Karpas-422 (cell line): ENCODE data around the gene SLC25A19. TPM values are rescaled to one million over a fixed set of nuclear protein-coding genes. Genes with fewer than 3 reads are reported as not detected.
A peak's percentile ranks its signal among the peaks of the same experiment; 100 is the strongest.

Source experiments
- DNase-seq: peaks from one replicate; pipeline ENCODE4 v3.0.0-alpha.2; 2015
- H2AFZ ChIP-seq: fragments of 200-600 bp; sonication (generic); 2 replicates; pipeline ENCODE4 v1.6.1; 2014; ENCODE audit warnings: antibody characterized with exemption, low read length, mixed read lengths
- H3K27ac ChIP-seq: fragments of 200-600 bp; sonication (generic); 2 replicates; pipeline ENCODE4 v1.5.1; 2014; ENCODE audit warnings: mild to moderate bottlenecking, low read length, moderate library complexity
- H3K27me3 ChIP-seq: fragments of 200-600 bp; sonication (generic); 2 replicates; pipeline ENCODE4 v1.6.1; 2014; ENCODE audit warnings: low read length, mixed read lengths
- H3K36me3 ChIP-seq: fragments of 200-600 bp; sonication (generic); 2 replicates; pipeline ENCODE4 v1.6.1; 2014; ENCODE audit warnings: low read length, mixed read lengths; ENCODE audit not compliant: insufficient read depth
- H3K4me1 ChIP-seq: fragments of 200-600 bp; sonication (generic); 2 replicates; pipeline ENCODE4 v1.6.1; 2014; ENCODE audit warnings: mild to moderate bottlenecking, low read length, mixed read lengths
- H3K4me2 ChIP-seq: fragments of 200-600 bp; sonication (generic); 2 replicates; pipeline ENCODE4 v1.6.1; 2014; ENCODE audit warnings: low read length, low read depth, mild to moderate bottlenecking; ENCODE audit not compliant: poor library complexity, severe bottlenecking
- H3K4me3 ChIP-seq: fragments of 200-600 bp; sonication (generic); 2 replicates; pipeline ENCODE4 v1.5.1; 2014; ENCODE audit warnings: mild to moderate bottlenecking, antibody characterized with exemption, low read length, mixed read lengths
- H3K79me2 ChIP-seq: fragments of 200-600 bp; sonication (generic); 2 replicates; pipeline ENCODE4 v1.6.1; 2014; ENCODE audit warnings: mild to moderate bottlenecking, low read length, mixed read lengths
- H3K9ac ChIP-seq: fragments of 200-600 bp; sonication (generic); 2 replicates; pipeline ENCODE4 v1.6.0; 2014; ENCODE audit warnings: low read length
- H3K9me2 ChIP-seq: fragments of 200-600 bp; sonication (generic), shearing (Covaris generic); replicated peaks from 2 replicates; pipeline ENCODE4 v1.6.0; 2014; ENCODE audit warnings: mild to moderate bottlenecking, low read length, moderate library complexity; ENCODE audit not compliant: insufficient read depth
- H3K9me3 ChIP-seq: fragments of 300-700, 200-600 bp; sonication (generic); 2 replicates; pipeline ENCODE4 v1.6.1; 2014; ENCODE audit warnings: low read length, mixed read lengths
- H4K20me1 ChIP-seq: fragments of 200-600 bp; sonication (generic); 2 replicates; pipeline ENCODE4 v1.6.1; 2014; ENCODE audit warnings: mild to moderate bottlenecking, antibody characterized with exemption, low read length, low read depth; ENCODE audit not compliant: insufficient read depth
- total RNA-seq: library from RNA; depleted of rRNA; stranded (reverse); fragments of >200 nt; shearing (Covaris generic); gene quantifications from 2 replicates; pipeline ENCODE4 v1.2.3, GENCODE V29; 2014; ENCODE audit warnings: low replicate concordance

The SLC25A19 gene
- total RNA-seq, 1 experiment from 2014 or later = 36.5 TPM

GRCh38 chr17:75239778-75240393 lies 49.3 kb downstream of the SLC25A19 start:
- no peak overlapping the region for H2AFZ ChIP-seq
- H3K4me2 ChIP-seq = no peak overlapping the region
- no peaks in the 10 kb centered on the region for H3K9me2 ChIP-seq
- no peak overlapping the region for H3K9ac ChIP-seq
- no peaks in the 10 kb centered on the region for H3K27me3 ChIP-seq
- 0 out of 2 replicates have a peak, but pooled peaks cover 5% of the 10 kb centered on the region for H3K79me2 ChIP-seq
- H3K4me3 ChIP-seq = no peak overlapping the region
- peaks cover 41% of the 10 kb centered on the region for H3K4me1 ChIP-seq
- no peak overlapping the region for H3K27ac ChIP-seq
- peaks cover 5% of the 10 kb centered on the region; the same call in 1 of the 2 replicates for H4K20me1 ChIP-seq
- no peaks in the 10 kb centered on the region for H3K9me3 ChIP-seq
- DNase-seq = no peak
- H3K36me3 ChIP-seq = peaks cover 47% of the 10 kb centered on the region; the same call in 1 of the 2 replicates

DNA sequence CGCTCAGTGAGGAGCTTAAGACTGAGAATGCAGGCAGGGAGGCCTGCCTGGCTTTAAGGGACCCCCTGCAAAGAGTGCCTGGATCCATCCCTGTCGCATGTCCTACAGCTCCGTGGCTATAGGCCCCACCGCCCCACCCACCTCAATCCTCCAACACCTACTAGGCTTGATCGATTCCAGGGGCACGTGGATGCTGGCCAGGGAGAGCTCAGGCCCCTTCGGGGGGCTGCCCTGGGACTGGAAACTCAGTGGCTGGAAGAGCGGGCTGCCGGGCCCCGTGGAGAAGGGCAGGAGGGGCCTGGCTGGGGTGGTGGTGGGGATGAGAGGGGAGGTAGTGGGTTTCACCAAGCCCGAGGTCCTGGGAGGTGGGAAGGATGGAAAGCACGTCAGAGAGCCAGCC lies 50.0 kb downstream of the SLC25A19 start:
- DNase-seq = no peak
- H3K9me2 ChIP-seq = no peaks in the 10 kb centered on the region
- no peak overlapping the region for H3K4me2 ChIP-seq
- no peak overlapping the region for H3K4me3 ChIP-seq
- H2AFZ ChIP-seq = no peak overlapping the region
- no peak overlapping the region for H3K27ac ChIP-seq
- no peaks in the 10 kb centered on the region for H3K27me3 ChIP-seq
- peaks cover 5% of the 10 kb centered on the region; the same call in 1 of the 2 replicates for H4K20me1 ChIP-seq
- 0 out of 2 replicates have a peak, but pooled peaks cover 5% of the 10 kb centered on the region for H3K79me2 ChIP-seq
- peaks cover 53% of the 10 kb centered on the region; the same call in 1 of the 2 replicates for H3K36me3 ChIP-seq
- H3K9ac ChIP-seq = no peak overlapping the region
- no peaks in the 10 kb centered on the region for H3K9me3 ChIP-seq
- peaks cover 34% of the 10 kb centered on the region for H3K4me1 ChIP-seq

DNA sequence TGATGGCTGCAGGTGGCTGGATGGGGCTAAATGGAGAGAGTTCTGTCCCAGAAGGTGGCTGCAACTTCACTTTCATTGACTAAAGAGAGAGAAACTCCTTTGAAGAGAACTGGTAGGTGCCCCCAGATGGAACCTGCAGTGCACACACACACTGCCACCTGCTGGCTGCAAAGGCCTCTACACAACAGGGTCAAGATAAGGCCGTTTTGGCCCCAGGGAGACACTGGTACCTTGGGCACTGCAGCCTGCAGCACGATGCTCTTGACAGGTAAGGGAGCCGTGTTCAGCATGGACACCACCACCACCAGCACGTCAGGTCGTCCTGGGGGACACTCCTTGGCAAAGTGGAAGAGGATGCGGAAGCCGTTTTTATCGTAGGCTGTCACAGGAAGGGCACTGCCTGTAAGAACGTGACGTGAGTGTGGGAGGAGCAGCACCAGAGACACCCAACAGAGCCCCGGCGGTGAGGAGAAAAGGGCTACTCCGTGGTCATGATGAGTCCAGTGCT lies 50.5 kb downstream of the SLC25A19 start:
- H3K36me3 ChIP-seq = peaks cover 52% of the 10 kb centered on the region; the same call in 1 of the 2 replicates
- no peak overlapping the region for H3K4me2 ChIP-seq
- H3K9me3 ChIP-seq = no peaks in the 10 kb centered on the region
- H3K27ac ChIP-seq = no peak overlapping the region
- no peak overlapping the region for H3K4me3 ChIP-seq
- no peaks in the 10 kb centered on the region for H3K9me2 ChIP-seq
- H2AFZ ChIP-seq = no peak overlapping the region
- peak; percentile 89 for DNase-seq
- H3K79me2 ChIP-seq = 0 out of 2 replicates have a peak, but pooled peaks cover 5% of the 10 kb centered on the region
- peaks cover 30% of the 10 kb centered on the region for H3K4me1 ChIP-seq
- H3K27me3 ChIP-seq = no peaks in the 10 kb centered on the region
- H4K20me1 ChIP-seq = peaks cover 5% of the 10 kb centered on the region; the same call in 1 of the 2 replicates
- no peak overlapping the region for H3K9ac ChIP-seq

- no peak for DNase-seq
- Histone ChIP-seq H3K4me3 (no peak overlapping the region), H3K9ac (no peak overlapping the region), H3K79me2 (0 out of 2 replicates have a peak, but pooled peaks cover 5% of the 10 kb centered on the region), H3K4me2 (no peak overlapping the region), H4K20me1 (peaks cover 5% of the 10 kb centered on the region; the same call in 1 of the 2 replicates), H3K9me2 (no peaks in the 10 kb centered on the region), H3K27ac (no peak overlapping the region), H3K27me3 (no peaks in the 10 kb centered on the region), H3K9me3 (no peaks in the 10 kb centered on the region), H2AFZ (no peak overlapping the region), H3K36me3 (peaks cover 46% of the 10 kb centered on the region), H3K4me1 (peaks cover 23% of the 10 kb centered on the region)
These were observed 51.1 kb downstream of the SLC25A19 start for GRCh38 chr17:75238020-75238580.

GRCh38 chr17:75237100-75238014 lies 51.9 kb downstream of the SLC25A19 start:
- Histone ChIP-seq H3K9me2 (no peaks in the 10 kb centered on the region), H4K20me1 (peaks cover 5% of the 10 kb centered on the region; the same call in 1 of the 2 replicates), H3K4me1 (peaks cover 16% of the 10 kb centered on the region), H3K27me3 (no peaks in the 10 kb centered on the region), H3K4me3 (no peak overlapping the region), H3K9me3 (no peaks in the 10 kb centered on the region), H3K79me2 (0 out of 2 replicates have a peak, but pooled peaks cover 5% of the 10 kb centered on the region), H2AFZ (no peak overlapping the region), H3K4me2 (no peak overlapping the region), H3K27ac (no peak overlapping the region), H3K9ac (no peak overlapping the region), H3K36me3 (peaks cover 52% of the 10 kb centered on the region)
- no peak for DNase-seq

DNA sequence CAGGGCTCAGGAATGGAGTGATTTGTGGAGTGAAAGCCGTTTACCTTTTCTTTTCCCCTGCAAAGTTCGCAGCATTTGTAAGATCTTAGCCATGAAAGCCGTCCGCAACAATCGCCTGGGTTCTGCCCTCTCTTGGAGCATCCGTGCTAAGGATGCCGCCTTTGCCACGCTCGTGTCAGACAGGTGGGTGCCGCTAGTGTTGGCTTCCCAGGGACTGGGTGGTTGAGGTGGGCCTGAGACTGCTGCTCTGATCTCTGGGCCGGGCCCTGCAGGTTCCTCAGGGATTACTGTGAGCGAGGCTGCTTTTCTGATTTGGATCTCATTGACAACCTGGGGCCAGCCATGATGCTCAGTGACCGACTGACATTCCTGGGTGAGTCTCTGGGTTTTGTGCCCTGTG lies 56.4 kb downstream of the SLC25A19 start:
- Histone ChIP-seq H3K9me2 (no peaks in the 10 kb centered on the region), H3K4me3 (no peak overlapping the region), H3K27ac (no peak overlapping the region), H3K9ac (no peak overlapping the region), H3K4me2 (no peak overlapping the region), H3K36me3 (peaks cover 37% of the 10 kb centered on the region), H3K4me1 (no peaks in the 10 kb centered on the region), H3K27me3 (no peaks in the 10 kb centered on the region), H3K79me2 (0 out of 2 replicates have a peak, but pooled peaks cover 5% of the 10 kb centered on the region), H4K20me1 (peaks cover 5% of the 10 kb centered on the region; the same call in 1 of the 2 replicates), H2AFZ (no peak overlapping the region), H3K9me3 (no peaks in the 10 kb centered on the region)
- DNase-seq = no peak

GRCh38 chr17:75231741-75232464 lies 57.3 kb downstream of the SLC25A19 start:
- no peaks in the 10 kb centered on the region for H3K4me1 ChIP-seq
- no peaks in the 10 kb centered on the region for H3K79me2 ChIP-seq
- DNase-seq = no peak
- H3K27me3 ChIP-seq = no peaks in the 10 kb centered on the region
- peaks cover 2% of the 10 kb centered on the region; the same call in 1 of the 2 replicates for H4K20me1 ChIP-seq
- no peak overlapping the region for H3K27ac ChIP-seq
- no peak overlapping the region for H3K9ac ChIP-seq
- no peak overlapping the region for H3K4me2 ChIP-seq
- no peaks in the 10 kb centered on the region for H3K9me2 ChIP-seq
- no peak overlapping the region for H2AFZ ChIP-seq
- H3K4me3 ChIP-seq = no peak overlapping the region
- H3K9me3 ChIP-seq = no peaks in the 10 kb centered on the region
- peaks cover 36% of the 10 kb centered on the region for H3K36me3 ChIP-seq
